IPS DF 6.9 (cell line): ENCODE data around the gene TNFRSF4.

ENCODE experiments used
- DNase-seq: peaks from one replicate; pipeline ENCODE4 v3.0.0-alpha.2; 2013; ENCODE audit warnings: low read depth, low spot score
- H3K27ac ChIP-seq: one replicate; pipeline ENCODE4 v1.5.1; 2013; ENCODE audit warnings: low read length, control low read depth
- H3K27me3 ChIP-seq: 2 replicates; pipeline ENCODE4 v1.6.1; 2013; ENCODE audit warnings: mild to moderate bottlenecking, low read length; ENCODE audit not compliant: control insufficient read depth, insufficient read depth
- H3K36me3 ChIP-seq: 2 replicates; pipeline ENCODE4 v1.6.1; 2013; ENCODE audit warnings: low read length; ENCODE audit not compliant: control insufficient read depth, insufficient read depth
- H3K4me1 ChIP-seq: 2 replicates; pipeline ENCODE4 v1.6.1; 2013; ENCODE audit warnings: low read length; ENCODE audit not compliant: control insufficient read depth, insufficient read depth
- H3K4me3 ChIP-seq: 2 replicates; pipeline ENCODE4 v1.5.1; 2013; ENCODE audit warnings: mild to moderate bottlenecking, low read length
- H3K9me3 ChIP-seq: 2 replicates; pipeline ENCODE4 v1.6.1; 2013; ENCODE audit warnings: low read length, inconsistent platforms; ENCODE audit not compliant: control insufficient read depth, insufficient read depth
- WGBS: extraction: QIAGEN DNeasy Blood & Tissue Kit; methylation state at CpG from one replicate; pipeline ENCODE4 v1.1.7; 2013; ENCODE audit warnings: mixed read lengths, missing lambda C conversion rate; ENCODE audit not compliant: insufficient read length, insufficient coverage; 5-methylcytosine and 5-hydroxymethylcytosine counted together

The TNFRSF4 gene

DNA sequence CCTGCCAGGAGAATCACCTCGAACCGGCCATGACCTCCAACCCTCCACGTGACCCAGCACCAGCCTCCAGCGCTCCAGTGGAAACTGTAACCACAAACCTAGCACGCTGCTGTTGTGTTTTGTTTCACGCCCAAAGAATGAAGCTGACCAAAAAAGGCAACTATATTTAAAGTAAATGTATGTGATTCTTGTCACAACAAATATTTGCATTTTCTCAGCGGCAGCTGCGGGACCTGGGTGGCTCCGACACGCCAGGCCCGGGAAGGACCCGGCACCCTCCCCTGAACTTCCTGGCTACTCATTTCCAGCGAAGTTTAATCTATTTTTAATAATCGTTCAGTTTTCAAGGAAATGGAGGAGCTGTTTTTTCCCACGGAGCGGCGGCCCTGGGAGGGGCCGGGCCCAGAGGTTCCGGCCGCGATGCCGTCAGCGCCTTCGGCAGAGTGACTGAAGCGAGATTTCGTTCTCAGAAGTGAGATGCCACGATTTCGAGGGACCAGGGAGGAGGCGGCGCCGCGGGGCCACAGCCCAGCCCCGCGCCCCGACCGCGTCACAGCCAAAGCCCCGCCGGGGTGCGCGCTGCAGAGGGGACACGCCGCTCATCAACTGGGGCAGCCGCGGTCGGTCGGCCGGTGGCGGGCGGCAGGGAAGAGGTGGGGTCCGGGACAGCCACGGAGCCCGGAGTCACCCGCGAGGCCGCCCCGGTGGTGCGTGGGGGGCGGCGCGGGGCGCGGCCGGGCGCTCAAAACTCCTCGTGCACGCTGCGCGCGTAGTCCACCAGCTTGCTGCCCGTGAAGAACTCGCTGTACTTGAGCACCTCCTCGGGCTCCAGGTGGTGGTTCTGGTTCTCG lies 3.0 kb upstream of the TNFRSF4 start:
- Histone ChIP-seq H3K4me1 (no peaks in the 10 kb centered on the region), H3K27ac (no peak overlapping the region), H3K4me3 (no peak overlapping the region), H3K9me3 (no peaks in the 10 kb centered on the region), H3K36me3 (peaks cover 11% of the 10 kb centered on the region), H3K27me3 (no peaks in the 10 kb centered on the region)
- no peak for DNase-seq
- whole genome bisulfite sequencing, result no CpG with 5 or more reads among the region's 74 CpGs

DNA sequence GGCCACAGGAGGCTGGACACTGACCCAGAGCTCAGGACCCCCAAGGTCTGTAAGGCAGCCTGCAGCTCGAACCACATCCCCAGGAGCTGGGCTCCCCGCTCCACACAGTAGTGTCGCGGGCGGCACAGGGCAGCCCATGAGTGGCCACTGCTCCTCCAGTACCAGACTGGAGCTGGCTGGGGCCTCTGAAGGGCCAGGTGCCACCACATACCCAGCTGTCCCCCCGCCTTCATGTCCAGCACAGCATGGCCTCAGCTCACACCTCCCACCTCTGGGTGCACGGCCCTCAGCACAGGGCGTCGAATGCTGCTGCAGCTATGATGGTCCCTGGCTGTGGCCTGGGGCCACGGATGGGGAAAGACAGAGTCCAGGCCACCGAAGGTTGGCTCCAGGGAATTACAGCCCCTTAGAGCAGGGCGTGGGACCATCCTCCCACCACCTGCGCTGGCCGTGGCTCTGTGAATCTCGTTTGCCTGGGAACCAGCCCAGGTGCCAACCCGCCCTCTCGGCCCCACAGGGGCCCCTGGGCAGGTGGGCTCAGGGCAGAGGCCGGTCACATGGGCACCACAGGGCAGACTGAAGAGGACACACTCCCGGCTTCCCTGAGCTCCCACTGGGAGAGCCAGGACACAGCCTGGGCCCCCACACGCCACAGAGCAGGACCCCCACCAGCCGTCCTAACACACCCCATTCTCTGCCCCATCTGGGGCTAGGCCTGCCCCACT lies 2.1 kb upstream of the TNFRSF4 start:
- no peaks in the 10 kb centered on the region for H3K4me1 ChIP-seq
- no peak overlapping the region for H3K27ac ChIP-seq
- H3K27me3 ChIP-seq, result no peaks in the 10 kb centered on the region
- H3K9me3 ChIP-seq, result no peaks in the 10 kb centered on the region
- H3K36me3 ChIP-seq, result peaks cover 11% of the 10 kb centered on the region
- WGBS, result no CpG with 5 or more reads among the region's 21 CpGs
- H3K4me3 ChIP-seq, result no peak overlapping the region
- DNase-seq, result no peak

DNA sequence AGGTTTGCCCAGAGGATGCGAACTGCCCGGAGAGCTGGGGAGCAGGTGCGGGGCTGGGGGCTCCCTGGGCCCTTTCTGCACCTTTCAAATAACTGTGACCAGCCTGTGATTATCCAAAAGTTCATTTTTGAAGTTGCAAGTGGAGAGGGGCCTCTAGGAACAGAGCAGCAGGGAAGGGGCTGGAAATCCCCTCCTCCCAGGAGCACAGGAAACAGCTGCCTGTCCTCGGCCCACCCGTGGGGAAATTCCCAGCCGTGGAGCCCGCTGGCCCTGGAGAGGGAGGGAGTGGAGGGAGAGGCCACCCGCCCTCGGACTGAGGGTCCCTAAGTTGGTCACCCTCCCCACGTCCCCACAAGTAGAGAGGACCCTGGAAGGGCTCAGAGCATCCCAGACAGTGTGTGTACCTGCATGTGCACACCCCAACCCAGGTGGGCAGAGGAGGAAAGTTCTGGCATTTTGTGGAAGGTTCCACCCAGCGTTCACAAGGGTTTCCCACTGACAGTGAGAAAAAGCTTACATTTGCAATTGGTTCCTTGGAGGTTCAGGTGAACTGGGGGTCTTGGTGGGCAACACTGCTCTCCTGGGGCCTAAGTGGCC lies 1.2 kb upstream of the TNFRSF4 start:
- Histone ChIP-seq H3K27me3 (no peaks in the 10 kb centered on the region), H3K36me3 (peaks cover 7% of the 10 kb centered on the region), H3K4me3 (no peak overlapping the region), H3K9me3 (no peaks in the 10 kb centered on the region), H3K4me1 (no peaks in the 10 kb centered on the region), H3K27ac (no peak overlapping the region)
- no CpG with 5 or more reads among the region's 11 CpGs for WGBS
- DNase-seq, result no peak

DNA sequence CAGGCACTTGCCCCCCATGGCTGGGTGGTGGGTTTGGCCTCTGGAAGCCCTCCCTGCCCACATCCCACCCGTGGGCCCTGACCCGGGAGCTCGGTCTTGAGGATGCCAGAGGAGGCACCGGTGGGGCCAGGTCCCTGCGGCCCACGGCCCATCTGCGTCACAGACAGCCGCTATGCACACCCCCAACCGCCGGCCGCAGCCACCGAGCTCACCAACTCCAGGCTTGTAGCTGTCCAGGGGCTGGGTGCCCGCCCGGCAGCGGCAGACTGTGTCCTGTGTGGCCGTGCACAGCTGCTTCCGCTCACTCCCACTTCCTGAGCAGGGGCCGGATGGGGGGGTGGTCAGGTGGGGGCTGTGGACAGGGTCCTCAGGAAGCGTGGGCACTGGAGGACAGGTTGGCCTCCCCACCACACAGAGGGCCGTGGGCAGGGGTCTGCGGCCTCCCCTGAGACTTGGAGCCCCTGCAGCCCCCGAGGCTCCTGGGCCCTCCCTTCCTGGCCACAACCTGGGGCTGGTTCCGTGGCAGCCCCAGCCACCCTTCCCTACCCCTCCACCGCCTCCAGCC lies 1.1 kb downstream of the TNFRSF4 start:
- H3K27ac ChIP-seq, result no peak overlapping the region
- H3K4me1 ChIP-seq, result no peaks in the 10 kb centered on the region; the same call in 1 of the 2 replicates
- H3K27me3 ChIP-seq, result no peaks in the 10 kb centered on the region
- no CpG with 5 or more reads among the region's 24 CpGs for WGBS
- H3K4me3 ChIP-seq, result no peak overlapping the region; the same call in 1 of the 2 replicates
- no peaks in the 10 kb centered on the region for H3K9me3 ChIP-seq
- no peaks in the 10 kb centered on the region; the same call in 1 of the 2 replicates for H3K36me3 ChIP-seq
- DNase-seq, result no peak

DNA sequence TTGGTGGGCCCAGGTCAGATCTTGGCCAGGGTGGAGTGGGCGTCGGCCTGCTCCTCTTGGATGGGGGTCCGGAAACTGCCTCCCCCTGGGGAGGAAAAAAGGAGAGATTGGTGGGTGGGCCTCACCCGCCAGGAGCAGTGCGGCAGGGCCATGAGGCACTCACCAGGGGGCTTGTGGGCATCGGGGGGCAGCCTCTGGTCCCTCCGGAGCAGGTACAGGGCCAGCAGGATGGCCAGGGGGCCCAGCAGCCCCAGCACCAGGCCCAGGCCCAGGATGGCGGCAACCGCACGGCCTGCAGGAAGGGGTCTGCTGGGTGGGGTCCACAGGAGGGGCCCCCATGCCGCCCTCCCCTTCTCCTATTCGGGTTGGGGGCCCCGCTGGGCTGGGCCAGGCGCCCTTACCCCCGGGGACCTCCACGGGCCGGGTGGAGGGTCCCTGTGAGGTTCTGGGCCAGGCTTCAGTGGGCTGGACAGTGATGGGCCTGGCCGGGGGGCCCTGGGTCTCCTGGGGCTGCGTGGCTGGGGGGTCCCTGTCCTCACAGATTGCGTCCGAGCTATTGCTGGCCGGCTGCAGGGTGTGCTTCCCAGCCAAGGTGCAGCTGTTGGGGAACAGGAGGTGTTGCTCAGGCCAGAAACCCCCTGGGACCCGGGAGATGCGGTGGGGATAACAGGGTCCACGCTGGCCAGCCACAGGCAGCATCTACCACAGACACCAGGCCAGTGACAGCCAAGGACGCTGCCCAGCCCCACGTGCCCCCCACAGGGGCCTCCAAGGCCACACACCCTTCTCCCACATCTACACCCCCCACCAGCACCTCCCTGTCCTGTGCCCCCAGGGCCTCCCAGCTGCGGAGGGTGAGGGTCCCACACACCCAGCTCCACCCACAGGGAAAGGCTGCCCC lies 2.2 kb downstream of the TNFRSF4 start:
- DNase-seq, result no peak
- WGBS, result no CpG with 5 or more reads among the region's 28 CpGs
- Histone ChIP-seq H3K9me3 (no peaks in the 10 kb centered on the region), H3K27ac (no peak overlapping the region), H3K36me3 (no peaks in the 10 kb centered on the region; the same call in 1 of the 2 replicates), H3K4me1 (peaks cover 1% of the 10 kb centered on the region; the same call in 1 of the 2 replicates), H3K27me3 (no peaks in the 10 kb centered on the region), H3K4me3 (no peak overlapping the region; the same call in 1 of the 2 replicates)

DNA sequence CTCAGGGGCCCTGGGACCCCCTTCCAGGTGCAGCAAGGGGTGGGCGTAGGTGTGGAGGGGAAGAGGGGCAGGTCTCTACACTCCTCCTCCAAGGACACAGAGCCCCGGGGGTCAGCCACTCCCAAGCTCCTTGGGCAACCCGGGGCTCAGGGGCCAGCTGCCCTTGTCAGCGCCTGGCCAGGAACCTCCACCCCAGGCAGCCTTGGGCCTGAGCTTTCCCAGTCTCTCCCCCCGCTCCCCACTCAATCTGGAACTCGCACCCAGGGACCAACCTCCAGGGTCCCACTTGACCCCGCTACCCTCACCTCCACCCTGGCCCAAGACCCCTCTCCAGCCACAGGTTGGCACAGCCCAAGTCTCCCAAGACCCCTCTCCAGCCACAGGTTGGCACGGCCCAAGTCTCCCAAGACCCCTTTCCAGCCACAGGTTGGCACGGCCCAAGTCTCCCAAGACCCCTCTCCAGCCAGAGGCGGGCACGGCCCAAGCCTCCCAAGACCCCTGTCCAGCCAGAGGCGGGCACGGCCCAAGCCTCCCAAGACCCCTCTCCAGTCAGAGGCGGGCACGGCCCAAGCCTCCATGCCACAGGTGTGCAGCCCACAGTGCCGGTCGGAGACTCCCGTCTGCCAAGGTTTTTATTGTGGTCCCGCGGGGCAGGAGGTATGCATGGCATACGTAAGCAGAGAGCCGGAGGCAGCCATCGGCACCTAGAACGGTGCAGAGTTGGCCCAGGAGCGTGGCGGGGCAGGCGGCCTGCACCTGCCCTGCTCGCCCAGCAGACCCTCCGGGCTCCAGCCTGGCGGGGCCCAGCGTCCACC lies 3.0 kb downstream of the TNFRSF4 start:
- DNase-seq, result no peak
- Histone ChIP-seq H3K27ac (no peak overlapping the region), H3K4me1 (peaks cover 4% of the 10 kb centered on the region), H3K27me3 (no peaks in the 10 kb centered on the region; the same call in 1 of the 2 replicates), H3K4me3 (no peak overlapping the region), H3K9me3 (no peaks in the 10 kb centered on the region), H3K36me3 (no peaks in the 10 kb centered on the region; the same call in 1 of the 2 replicates)
- WGBS, result no CpG with 5 or more reads among the region's 31 CpGs

DNA sequence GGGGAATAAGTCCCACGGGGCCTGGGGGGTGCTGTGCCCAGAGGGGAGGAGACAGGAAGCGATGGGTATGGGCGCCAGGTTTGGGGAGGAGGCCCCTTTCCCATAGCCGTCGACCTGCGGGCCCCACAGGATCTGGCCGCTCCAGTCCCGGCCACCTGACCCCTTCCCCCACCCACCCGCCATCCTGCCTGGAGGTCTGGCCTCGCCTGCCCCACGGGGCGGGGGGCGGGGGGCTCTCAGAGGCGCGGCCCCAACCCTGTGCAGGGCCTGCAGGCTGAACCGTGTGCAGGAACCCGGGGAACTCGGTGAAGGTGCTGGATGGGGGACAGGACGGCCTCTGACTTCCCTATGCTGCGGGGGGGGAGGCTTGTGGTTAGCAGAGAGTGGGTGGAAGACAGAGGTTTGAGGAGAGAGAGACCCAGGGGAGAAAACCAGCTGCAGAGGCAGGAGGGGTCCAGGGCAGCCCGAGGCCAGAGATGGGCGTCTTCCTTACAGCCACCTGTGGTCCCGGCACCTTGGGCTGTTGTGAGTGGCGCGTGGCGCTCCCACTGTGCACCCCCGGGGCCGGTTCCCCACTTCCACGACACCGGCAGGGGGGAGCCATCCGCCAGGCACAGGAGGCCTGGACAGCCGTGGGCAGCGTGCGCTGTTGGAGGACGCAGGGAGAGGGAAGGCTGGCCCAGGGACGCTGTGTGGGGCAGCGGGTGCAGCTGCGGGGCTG lies 5.1 kb downstream of the TNFRSF4 start:
- peaks cover 7% of the 10 kb centered on the region for H3K4me1 ChIP-seq
- H3K4me3 ChIP-seq, result no peak overlapping the region
- no peaks in the 10 kb centered on the region; the same call in 1 of the 2 replicates for H3K27me3 ChIP-seq
- H3K9me3 ChIP-seq, result no peaks in the 10 kb centered on the region
- H3K36me3 ChIP-seq, result no peaks in the 10 kb centered on the region; the same call in 1 of the 2 replicates
- no peak overlapping the region for H3K27ac ChIP-seq
- no CpG with 5 or more reads among the region's 38 CpGs for WGBS
- DNase-seq, result no peak

DNA sequence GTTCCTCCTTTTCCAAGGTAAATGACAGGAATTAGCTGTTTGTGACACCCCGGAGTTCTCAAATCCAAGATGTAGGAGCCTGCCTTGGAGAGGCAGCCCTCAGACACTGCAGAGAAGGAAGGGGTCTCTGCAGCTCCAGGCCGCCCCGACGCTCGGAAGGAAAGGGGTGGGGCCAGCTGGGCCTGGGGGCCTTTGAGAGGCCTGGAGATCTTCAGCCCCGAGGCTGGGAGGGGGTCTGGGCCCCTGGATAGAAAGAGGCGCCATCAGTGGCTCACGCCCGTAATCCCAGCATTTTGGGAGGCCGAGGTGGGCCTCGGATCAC lies 6.4 kb downstream of the TNFRSF4 start:
- H3K4me1 ChIP-seq, result peaks cover 7% of the 10 kb centered on the region

More for the DNA sequence above, 6.4 kb downstream of the TNFRSF4 start:
- Histone ChIP-seq H3K9me3 (no peaks in the 10 kb centered on the region), H3K27ac (no peak overlapping the region), H3K4me3 (no peak overlapping the region), H3K27me3 (no peaks in the 10 kb centered on the region; the same call in 1 of the 2 replicates), H3K36me3 (no peaks in the 10 kb centered on the region; the same call in 1 of the 2 replicates)
- WGBS, result no CpG with 5 or more reads among the region's 11 CpGs
- no peak for DNase-seq
